SK-N-SH treated with all-trans-retinoic acid at 6 μM for 48 hours (cell line): ENCODE results near the gene LOXL3.
A peak's percentile ranks its signal among the peaks of the same experiment; 100 is the strongest.

Experiments
- OSR1 ChIP-seq: fragments of 250-450 bp; sonication (Bioruptor Pico); IDR thresholded peaks from 2 replicates; pipeline ENCODE4 v1.8.0; 2022; ENCODE audit warnings: moderate library complexity, mild to moderate bottlenecking, inconsistent platforms
- RARB ChIP-seq: fragments of 250-450 bp; sonication (Bioruptor Pico); IDR thresholded peaks from 2 replicates; pipeline ENCODE4 v1.8.0; 2021; ENCODE audit warnings: mild to moderate bottlenecking, moderate library complexity
- ZFP3 ChIP-seq: fragments of 250-450 bp; sonication (Bioruptor Pico); IDR thresholded peaks from 2 replicates; pipeline ENCODE4 v1.5.0; 2020; ENCODE audit warnings: mild to moderate bottlenecking, moderate library complexity
- ZNF565 ChIP-seq: fragments of 450-650 bp; formaldehyde crosslinking; conservative IDR thresholded peaks from 2 replicates; pipeline ENCODE4 v1.5.0; 2020; ENCODE audit warnings: low read depth, mild to moderate bottlenecking, moderate library complexity
- TF ChIP-seq, protein P1 (sequence below): fragments of 250-450 bp; sonication (Bioruptor Pico); IDR thresholded peaks from 2 replicates; pipeline ENCODE4 v1.8.0; 2020; ENCODE audit warnings: mild to moderate bottlenecking, moderate library complexity, borderline replicate concordance
- TF ChIP-seq, protein P2 (sequence below): fragments of 250-450 bp; sonication (Bioruptor Pico); IDR thresholded peaks from 2 replicates; pipeline ENCODE4 v1.5.1; 2020; ENCODE audit warnings: low read depth, mild to moderate bottlenecking, moderate library complexity

DNA sequence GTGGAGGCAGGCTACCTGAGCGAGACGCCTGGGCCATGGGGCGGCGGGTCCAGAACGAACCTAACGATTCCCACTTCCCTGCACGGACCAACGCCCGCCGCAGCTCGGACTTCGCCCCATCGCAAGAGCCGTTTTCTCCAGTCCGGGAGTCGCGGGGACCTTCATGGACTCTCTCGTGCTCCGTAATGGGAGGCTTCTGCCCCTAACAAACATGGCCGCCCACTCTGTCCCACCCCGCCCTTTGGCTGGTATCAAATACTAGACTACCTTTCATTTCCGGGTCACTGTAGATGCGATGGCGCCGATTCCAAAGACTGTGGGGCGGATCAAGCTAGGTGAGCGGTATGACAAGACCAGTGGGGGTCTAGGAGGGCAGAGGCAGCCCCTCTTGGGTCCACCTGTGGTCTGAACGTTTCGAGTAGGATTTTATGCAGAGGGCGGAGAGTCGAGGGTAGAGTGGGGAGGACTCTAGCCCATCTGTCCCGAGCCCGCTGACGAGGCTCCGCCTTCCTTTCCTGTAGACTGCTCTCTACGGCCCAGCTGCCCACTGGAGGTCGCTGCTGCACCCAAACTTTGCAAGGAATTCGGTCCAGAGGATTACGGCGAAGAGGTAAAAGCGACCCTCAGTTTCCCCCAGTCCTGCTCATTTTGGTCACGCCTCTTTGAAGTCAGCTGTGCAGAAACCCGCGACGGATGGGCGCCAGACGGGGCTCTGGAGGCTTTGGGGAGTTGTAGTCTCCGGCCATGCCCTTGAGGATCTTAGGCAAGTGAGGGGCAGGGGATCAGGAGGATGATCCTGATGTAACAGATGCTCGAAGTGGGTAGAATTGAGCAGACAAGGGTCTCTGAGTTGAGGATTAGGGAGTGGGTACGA is 70.7 kb downstream of the LOXL3 start, which contains the start of the genes CCDC142 and TTC31:
- TF ChIP-seq, protein P1, sequence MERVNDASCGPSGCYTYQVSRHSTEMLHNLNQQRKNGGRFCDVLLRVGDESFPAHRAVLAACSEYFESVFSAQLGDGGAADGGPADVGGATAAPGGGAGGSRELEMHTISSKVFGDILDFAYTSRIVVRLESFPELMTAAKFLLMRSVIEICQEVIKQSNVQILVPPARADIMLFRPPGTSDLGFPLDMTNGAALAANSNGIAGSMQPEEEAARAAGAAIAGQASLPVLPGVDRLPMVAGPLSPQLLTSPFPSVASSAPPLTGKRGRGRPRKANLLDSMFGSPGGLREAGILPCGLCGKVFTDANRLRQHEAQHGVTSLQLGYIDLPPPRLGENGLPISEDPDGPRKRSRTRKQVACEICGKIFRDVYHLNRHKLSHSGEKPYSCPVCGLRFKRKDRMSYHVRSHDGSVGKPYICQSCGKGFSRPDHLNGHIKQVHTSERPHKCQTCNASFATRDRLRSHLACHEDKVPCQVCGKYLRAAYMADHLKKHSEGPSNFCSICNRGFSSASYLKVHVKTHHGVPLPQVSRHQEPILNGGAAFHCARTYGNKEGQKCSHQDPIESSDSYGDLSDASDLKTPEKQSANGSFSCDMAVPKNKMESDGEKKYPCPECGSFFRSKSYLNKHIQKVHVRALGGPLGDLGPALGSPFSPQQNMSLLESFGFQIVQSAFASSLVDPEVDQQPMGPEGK, result no peak
- TF ChIP-seq RARB (CRISPR knock-in tag), result no peak
- no peak for TF ChIP-seq OSR1
- 0 out of 2 replicates have a peak, but pooled peaks have one; percentile 9 for TF ChIP-seq ZFP3 (CRISPR knock-in tag)
- TF ChIP-seq, protein P2, sequence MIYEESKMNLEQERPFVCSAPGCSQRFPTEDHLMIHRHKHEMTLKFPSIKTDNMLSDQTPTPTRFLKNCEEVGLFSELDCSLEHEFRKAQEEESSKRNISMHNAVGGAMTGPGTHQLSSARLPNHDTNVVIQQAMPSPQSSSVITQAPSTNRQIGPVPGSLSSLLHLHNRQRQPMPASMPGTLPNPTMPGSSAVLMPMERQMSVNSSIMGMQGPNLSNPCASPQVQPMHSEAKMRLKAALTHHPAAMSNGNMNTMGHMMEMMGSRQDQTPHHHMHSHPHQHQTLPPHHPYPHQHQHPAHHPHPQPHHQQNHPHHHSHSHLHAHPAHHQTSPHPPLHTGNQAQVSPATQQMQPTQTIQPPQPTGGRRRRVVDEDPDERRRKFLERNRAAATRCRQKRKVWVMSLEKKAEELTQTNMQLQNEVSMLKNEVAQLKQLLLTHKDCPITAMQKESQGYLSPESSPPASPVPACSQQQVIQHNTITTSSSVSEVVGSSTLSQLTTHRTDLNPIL, result no peak
- TF ChIP-seq ZNF565 (CRISPR knock-in tag), result no peak
